ENCODE measurements around the gene P2RX6.

DNA sequence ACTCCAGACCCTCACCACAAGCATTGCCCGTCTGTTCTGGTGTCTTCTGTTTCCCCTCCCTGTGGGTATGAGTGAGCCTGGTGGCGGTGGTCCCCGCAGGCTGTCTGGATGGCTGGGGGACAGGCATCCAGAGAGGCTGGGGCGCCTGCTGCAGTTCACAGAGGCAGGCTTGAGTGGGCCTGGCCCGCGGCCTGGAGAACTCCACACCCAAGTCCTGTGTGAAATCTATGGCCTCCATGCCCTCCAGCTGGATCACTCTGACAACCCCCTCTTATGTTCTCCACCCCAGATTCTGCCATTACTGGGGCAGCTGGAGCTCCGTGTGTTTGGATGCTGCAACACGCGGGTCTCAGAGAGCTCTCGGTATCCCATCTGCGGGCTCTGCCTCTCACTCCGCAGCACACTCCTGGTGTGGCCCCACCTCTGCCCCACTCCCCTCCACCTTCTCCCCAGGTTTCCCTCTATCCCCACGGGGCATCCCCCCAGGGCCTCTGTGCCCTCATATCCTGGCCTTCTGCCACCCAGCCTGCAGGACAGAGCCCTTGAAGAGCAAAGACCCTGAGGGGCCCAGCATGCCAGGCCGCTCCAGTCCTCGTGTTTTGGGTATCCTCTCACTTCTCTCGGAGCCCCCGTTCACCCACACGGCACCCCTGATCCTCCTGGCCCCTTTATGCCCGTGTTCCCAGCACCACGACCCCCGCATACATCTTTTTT lies 62.1 kb downstream of the P2RX6 start:
- TF ChIP-seq, protein P1, sequence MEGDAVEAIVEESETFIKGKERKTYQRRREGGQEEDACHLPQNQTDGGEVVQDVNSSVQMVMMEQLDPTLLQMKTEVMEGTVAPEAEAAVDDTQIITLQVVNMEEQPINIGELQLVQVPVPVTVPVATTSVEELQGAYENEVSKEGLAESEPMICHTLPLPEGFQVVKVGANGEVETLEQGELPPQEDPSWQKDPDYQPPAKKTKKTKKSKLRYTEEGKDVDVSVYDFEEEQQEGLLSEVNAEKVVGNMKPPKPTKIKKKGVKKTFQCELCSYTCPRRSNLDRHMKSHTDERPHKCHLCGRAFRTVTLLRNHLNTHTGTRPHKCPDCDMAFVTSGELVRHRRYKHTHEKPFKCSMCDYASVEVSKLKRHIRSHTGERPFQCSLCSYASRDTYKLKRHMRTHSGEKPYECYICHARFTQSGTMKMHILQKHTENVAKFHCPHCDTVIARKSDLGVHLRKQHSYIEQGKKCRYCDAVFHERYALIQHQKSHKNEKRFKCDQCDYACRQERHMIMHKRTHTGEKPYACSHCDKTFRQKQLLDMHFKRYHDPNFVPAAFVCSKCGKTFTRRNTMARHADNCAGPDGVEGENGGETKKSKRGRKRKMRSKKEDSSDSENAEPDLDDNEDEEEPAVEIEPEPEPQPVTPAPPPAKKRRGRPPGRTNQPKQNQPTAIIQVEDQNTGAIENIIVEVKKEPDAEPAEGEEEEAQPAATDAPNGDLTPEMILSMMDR (IDR thresholded peaks at IDR 0.05): no peak
- TF ChIP-seq POLR2AphosphoS5 (IDR thresholded peaks at IDR 0.05; ENCODE audit: low read depth, low read length): no peak
- TF ChIP-seq TCF7L2 (IDR thresholded peaks at IDR 0.05; ENCODE audit: low read depth, low read length): no peak
- TF ChIP-seq, protein P2, sequence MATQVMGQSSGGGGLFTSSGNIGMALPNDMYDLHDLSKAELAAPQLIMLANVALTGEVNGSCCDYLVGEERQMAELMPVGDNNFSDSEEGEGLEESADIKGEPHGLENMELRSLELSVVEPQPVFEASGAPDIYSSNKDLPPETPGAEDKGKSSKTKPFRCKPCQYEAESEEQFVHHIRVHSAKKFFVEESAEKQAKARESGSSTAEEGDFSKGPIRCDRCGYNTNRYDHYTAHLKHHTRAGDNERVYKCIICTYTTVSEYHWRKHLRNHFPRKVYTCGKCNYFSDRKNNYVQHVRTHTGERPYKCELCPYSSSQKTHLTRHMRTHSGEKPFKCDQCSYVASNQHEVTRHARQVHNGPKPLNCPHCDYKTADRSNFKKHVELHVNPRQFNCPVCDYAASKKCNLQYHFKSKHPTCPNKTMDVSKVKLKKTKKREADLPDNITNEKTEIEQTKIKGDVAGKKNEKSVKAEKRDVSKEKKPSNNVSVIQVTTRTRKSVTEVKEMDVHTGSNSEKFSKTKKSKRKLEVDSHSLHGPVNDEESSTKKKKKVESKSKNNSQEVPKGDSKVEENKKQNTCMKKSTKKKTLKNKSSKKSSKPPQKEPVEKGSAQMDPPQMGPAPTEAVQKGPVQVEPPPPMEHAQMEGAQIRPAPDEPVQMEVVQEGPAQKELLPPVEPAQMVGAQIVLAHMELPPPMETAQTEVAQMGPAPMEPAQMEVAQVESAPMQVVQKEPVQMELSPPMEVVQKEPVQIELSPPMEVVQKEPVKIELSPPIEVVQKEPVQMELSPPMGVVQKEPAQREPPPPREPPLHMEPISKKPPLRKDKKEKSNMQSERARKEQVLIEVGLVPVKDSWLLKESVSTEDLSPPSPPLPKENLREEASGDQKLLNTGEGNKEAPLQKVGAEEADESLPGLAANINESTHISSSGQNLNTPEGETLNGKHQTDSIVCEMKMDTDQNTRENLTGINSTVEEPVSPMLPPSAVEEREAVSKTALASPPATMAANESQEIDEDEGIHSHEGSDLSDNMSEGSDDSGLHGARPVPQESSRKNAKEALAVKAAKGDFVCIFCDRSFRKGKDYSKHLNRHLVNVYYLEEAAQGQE (IDR thresholded peaks at IDR 0.05; ENCODE audit: insufficient read depth in 1 of 2, low read depth in 2 of 2, low read length in 1 of 2): no peak
- TF ChIP-seq SIN3A (IDR thresholded peaks at IDR 0.05; ENCODE audit: borderline replicate concordance, insufficient read depth, low read depth, low read length): no peak

Measured in Panc1 (cell line).